HuH-7.5 (cell line): ENCODE data around the gene AVPR2.
A peak's percentile ranks its signal among the peaks of the same experiment; 100 is the strongest.

Experiments used
- DNase-seq: peaks from one replicate; pipeline ENCODE4 v3.0.0; 2011; ENCODE audit warnings: low spot score

Gene AVPR2

DNA sequence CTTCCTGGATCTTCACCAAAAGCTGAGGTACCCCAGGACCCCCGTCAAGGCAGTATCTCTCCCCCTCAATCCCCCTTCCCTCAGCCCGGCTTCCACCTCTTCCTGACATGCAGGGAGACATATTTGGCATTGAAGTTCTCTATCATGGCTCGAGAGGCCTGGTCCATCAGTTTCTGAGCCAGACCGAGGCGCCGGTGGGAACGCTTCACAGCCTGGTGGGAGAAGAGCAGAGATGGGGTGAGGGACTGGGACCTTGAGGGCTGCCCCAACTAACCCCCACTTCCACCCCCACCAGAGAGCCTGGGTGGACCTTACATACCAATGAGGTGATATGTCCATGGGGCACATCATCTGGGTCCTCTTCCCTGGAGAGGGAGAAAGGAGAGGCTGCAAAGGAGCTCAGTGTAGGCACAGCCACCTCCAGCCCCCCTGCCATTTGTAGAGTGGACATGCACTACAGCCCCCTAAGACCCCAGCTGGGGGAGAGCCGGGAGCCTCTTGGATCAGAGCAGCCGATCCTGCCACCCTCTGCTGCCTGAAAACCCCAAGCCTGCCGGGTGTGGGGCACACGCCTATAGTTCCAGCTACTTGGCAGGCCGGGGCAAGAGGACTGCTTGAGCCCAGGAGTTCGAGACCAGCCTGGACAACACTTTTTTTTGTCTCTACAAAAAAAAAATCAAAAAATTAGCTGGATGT lies 27.9 kb downstream of the AVPR2 start:
- DNase-seq = no peak

DNA sequence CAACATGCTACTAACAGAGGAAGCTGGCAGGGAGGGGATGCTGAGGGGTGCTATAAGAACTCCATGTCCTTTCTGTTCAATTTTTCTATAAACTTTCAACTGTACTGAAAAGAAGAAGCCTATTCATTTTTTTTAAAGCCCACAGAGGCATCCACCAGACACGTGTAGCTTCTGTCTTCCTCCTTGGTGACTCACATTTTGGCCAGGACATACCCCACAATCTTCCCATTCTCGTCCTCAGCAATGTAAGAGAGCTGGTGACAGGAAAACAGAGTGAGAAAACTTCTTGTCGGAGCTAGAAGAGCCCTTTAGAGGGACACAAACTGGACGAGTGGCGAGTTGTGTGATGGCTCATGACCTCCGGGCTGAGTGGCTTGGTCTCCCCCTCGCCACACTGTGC lies 29.3 kb downstream of the AVPR2 start:
- no peak for DNase-seq

DNA sequence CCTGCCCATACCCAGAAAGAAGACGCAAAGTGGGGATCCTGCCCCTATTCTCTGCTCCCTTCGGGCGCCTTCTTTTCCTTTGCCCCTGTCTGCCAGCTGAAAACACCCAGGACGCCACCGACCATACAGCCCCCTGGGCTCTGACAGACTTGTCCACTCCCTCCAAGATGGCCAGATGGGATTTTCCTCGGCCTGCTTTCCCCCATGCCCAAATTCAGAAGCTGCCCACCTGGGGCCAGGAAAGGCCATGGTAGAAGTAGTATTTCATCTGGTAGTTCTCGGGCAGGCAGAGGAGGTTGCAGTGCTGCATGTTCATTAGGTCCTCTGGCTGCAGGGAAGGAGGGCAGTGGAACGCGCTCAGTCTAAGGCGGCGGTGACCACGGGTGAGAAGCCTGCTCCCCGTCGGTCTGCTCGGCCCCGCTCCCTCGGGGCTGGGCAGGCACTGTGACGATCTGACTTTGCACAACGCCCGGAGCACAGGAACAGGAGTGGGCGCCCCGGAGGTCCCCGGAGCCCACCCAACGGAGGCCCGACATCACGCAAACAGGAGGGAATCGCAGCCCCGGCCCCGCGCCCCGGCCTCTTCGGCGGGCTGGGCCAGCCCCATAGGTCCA lies 29.8 kb downstream of the AVPR2 start:
- DNase-seq = no peak

DNA sequence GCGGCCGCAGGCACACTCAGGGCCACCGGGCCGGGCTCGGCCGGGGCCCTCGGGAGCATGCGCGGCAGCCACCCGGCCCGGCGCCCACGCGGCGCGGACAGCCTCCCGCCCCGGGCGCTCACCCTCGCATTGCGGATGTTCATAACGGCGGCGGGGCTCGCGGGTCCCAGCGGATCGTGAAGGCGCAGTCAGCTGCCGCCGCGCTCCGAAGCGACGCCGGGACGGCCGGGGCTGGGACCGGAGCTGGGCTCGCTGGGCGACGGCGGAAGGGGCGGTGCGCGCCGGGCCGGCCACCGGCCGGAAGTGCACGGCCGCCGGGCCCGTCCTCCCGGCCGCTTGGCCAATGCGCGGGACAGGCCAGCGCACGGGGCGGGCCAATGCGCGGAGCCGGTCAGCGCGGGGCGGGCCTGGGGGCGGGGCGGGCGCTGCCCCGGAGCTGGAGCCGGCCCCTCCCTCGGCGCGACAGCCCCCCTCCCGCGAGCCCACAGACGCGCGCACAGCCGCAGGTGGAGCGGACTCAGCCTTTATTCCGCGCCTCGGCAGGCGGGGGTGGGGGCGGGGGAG lies 30.4 kb downstream of the AVPR2 start, which contains the start of gene NAA10:
Gene NAA10, minus strand, starts transcription at position 276 of the 564 bp plus-strand sequence. Its CDS starts 133 bp downstream, at position 143.
- peak; percentile 82 for DNase-seq

DNA sequence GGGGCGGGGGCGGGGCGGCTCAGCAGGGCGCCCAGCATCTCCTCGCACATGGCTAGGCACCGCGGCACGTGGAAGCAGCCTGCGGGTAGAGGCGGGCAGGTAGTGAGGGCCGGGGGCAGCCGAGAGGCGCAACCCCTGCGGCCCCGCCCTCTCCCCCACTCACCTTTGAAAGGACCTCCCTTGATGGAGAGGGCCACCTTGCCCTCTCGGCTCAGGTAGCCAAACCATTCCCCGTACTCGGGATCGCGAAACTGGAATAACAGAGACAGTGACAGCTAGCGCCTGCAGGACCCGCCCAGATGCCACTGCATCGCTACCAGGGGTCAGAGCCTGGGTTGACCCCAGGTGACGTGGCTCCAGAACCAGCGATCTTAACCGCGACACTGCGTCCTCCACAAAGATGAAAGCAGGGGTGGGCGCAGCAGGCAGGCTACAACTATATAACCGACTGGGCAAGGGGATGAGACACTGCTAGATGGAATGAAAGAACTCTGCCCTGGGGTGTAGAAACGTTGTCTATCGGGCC lies 30.9 kb downstream of the AVPR2 start:
- DNase-seq = peak; percentile 52

DNA sequence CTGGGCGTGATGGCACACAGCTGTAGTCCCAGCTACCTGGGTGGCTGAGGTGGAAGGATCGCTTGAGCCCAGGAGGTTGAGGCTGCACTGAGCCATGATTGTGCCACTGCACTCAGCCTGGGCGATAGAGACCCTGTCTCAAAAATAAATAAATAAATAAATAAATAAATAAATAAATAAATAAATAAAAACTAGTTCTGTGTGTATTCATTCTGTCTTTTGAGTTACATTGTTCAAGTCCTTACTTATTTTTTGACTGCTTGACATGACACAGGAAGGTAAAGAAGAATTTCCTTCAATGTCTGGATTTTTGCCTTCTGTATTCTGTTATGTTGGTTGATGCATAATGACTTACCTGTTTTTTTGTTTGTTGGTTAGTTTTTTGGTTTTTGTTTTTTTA lies 32.6 kb downstream of the AVPR2 start:
- no peak for DNase-seq

DNA sequence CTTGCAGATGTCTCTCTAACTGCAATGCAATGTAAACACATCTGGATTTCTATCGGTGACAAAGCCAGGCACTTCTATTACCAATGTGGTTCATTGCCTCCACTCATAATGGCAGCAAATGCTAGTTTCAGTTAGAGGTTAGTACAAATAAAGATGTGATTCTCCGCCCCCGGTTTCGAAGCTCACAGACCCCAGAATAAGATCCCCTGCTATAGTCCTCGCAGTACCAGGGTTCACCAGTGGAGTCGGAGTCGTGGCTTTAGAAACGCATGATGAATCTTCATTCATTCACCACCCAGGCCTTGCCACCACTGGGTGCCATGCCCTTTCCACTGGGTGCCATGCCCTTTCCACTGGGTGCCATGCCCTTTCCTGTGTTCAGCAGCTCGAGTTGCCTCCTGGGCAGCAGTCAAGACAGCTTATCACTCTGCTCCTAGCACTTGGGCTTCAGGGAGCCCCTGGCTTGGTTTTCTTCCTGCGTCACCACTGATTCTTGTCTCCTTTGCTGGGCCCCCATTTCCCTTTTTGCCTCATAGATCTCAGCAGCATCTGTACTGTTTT lies 33.8 kb downstream of the AVPR2 start:
- no peak for DNase-seq

DNA sequence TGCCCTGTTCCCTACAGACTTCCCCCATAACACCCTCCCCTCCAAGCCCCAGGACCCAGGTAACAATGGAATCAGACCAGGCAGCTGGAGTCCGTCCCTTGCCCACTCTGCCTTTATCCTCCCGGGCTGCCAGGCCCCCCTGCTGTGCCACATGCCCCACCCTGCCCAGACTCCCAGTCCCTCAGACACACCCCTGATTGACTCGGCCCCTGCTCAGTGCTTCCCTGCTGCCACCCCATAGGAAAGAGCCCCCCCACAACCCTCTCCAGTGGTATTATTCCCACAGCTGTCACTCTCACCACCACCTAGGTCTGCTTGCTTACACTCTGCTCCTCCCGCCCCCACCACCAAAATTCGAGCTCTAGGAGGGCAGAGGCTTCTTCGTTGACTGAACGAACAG lies 35.1 kb downstream of the AVPR2 start:
- DNase-seq = no peak

DNA sequence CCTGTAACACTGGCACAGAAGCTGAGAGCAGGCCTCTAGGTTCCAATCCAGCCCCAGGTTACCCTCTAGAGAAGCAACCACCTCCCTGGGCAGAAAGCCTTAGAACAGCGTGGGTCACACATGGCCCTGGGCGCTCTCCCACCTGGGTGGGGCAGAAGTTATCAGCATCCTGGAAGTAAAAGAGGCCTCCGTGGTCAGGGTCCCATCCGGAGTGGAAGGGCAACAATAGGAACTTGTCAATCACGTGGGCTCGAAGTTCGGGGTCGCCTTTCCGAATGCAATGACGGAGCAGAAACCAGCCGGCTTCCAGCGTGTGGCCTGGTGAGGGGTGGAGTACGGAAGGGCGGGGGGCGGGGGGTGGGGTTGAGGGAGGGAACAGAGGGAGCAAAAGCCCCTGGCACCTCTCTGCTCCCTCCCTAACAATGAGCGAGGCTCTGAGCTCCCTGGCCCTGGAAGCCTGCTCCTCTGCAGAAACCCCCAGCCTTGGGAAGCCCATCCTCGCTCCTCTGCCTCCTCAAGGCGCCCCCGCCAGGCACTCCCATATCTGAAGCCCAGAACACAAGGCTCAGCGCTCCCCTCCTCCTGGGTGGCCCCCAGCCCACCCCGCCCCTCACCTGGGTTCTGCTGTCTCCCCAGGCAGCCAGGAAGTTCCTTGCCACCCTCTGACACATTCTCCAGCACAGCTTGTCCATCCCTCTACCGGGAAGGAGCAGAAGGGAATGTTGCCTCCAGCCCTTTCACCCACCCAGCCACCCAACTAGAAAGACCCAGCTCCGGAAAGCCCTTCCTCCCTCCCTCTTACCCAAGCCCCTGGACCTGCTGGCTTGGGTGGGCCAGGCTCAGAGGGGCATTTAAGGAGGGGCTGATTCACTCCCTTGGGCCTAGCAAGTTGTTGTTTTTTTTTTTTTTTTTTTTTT lies 37.1 kb downstream of the AVPR2 start:
- no peak for DNase-seq

DNA sequence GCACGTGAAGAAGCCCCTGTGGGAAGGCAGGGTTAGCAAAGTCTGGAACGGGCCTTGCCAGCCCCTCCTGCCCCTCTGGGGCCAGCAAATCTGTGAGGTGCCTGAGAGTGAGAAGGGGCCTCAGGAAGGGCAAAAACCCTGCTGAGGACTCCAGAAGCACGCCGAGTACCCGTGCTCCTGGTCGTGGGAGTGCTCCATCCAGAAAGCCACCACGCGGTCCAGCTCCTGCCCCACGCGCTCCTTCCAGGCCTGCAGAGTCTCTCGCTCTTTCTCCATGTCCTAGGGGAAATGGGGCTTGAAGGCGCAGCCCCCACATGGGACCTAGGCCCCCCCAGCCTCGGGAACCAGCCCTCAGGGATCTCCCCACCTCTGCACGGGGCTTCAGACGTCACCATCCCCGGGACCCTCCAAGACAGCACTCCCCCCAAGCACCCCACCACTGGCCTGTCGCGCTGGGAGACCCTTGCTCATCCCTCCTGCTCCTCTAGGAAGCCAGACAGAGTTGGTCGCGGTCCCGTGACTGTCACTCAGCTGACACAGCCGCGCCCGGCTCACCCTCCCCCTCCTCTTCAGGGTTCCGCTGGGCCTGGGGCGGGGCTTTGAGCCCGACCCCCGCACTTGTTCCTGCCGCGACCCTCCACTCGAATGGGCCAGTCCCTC lies 39.8 kb downstream of the AVPR2 start, which contains the start of gene RENBP:
Gene RENBP, minus strand, starts transcription at position 504 of the 660 bp plus-strand sequence. Its CDS starts 33 bp downstream, at position 471.
- no peak for DNase-seq

DNA sequence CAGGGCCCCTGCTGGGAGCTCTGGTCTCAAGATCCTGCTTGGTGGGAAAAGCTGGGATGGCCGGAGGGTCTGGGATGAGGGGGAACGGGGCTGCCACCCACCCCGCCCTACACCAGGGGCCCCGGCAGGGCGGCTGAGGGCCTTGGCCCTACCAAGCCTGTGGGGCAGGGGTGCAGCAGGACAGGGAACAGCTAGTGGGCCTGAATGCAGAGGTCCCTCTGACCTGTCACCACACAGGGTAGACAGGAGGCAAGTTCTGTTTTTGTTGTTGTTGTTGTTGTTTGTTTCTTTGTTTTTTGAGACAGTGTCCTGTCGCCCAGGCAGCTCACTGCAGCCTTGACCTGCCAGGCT lies 40.3 kb downstream of the AVPR2 start:
- no peak for DNase-seq

DNA sequence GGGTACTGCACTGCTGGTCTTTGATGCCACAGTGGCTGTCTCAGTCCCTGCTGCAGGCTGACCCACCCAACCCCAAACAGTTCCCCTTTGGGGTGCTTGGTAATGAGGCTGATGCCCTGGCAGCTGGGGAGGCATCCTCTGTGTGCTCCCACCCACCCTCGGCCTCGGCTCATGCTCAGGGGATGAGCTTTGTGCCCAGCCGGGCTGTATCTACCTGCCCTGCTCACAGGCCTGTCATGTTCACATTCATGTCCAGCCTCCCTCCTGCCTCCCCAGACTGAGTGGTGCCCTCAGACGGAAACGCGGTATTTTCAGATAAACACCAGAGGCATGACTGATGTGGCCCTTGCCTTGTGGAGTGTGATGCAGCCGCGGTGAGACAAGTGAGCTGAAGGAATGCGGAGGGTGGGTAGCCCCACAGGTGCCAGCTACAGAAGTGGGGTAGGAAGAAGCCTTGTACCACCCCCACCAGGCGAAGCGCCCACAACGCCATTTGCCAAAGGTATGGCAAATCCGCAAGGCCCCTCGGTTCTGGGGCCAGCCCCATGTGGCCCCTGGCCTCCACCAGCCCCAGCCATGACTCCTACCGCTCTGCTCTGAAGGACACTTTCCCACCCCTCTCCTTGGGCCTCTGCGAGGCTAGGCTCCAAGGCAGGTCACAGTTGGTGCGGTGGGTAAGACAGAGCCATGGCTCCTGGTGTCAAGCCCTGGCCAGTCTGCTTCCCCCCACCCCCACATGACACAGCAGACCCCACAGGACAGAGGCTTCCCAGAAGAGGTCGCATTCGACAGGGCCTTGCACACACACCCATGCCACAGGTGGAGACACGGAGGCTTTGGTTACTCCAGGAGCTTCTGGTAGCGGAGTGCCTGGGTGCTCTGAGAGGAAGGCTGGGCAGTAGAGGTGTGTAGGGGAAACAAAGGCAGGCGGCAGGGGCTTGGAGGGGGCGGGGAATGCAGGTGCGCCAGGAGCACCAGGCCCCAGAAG lies 41.8 kb downstream of the AVPR2 start:
- no peak for DNase-seq

DNA sequence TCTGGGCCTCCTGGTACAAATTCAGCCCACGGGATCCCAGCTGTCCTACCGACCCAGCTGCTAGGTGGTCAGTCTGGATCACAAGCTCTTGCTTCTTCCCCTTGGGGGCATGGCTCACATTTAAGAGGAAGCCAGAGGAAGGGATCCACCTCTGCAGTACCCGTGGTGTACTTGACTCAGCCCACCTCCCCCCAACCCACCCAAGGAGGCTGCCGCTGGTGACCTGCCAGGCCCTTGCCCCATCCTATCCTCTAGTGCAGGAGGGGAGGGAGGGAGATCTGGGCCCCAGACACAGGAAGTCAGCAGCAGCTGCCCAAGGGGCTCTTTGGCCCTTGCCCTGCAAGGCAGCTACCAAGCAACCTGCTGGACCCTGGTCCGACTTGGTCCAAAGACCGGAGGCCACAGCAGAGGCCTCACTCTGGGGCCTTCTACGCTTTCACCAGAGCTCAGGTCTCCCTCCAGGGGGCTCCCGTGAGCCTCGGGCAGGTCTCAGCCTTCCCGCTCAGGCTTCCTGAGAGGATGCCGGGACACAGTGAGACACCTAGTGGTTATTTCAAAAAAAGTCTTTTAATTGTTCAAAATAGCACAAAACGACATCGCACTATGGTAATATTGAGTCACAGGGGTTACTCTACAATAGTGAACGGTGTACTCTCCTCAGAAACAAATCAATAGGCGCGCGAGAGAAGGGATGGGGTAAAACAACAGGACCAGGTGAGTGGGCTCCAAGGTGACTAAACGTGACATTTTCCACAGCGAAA lies 42.7 kb downstream of the AVPR2 start:
- peak; percentile 68 for DNase-seq

DNA sequence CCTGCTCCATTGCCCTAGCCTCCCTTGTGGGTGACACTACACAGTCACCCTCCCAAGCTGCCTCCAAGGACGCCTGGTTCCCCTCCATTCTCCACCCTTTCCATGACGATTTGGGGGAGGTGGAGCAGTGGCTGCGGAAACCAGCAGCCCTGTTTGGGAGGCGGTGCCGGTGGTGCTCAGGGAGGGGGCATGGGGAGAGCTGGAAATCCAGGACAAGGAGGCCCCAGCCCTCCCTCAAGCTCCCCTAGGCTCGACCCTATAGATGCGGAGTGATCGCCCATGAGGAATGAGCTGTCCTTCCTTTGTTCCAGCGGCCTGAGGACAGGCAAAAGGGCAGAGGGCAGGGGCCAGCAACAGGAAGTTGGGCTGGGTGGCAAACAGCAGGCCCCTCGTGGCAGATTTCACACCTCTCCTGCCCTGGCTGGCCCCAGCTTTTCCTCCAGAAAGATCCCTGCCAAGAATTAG lies 43.6 kb downstream of the AVPR2 start:
- DNase-seq = no peak

DNA sequence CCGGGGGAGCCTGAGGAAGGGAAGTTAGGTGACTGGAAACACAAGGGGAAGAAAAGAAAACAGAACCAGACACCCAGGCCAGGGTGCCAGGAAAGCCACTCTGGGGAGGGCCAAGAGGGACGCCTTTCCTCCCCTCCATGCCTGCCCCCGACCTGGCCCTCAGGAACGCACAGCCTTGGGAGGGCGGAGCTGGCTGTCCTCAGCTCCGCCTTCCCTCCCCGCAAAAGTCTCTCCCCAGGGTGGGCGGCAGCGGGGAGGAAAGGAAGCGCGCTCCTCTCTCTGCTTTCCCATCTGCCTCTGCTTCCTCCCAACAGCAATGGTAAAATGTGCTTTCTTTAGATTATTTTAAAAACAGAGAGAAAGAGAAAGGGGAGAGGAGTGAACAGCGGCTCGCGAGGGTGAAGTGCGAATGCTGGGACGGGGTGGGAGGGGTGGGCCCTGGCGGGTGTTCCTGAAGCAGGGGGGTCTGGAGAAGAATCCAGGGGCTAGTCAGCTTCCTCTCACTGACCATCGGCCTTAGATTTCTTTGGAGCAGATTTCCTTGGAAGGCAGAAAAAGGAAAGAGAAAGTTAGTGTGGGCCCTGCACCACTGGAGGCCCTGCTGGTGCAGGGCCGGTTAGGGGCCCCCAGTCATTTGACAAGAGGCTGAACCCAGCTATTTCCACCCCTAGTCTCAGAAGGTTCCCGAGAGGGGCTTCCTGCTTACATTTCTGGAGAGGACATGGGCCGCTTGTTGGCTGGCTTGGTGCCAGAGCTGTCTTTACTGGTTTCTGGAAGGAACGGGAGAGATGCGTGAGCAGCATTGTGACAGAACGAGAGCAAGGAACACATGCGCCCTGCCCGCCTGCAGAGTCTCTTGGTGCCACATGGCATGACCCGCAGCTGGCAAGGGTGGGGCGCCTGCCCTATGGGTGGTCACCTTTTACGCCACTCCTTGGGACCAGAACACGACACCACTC lies 44.7 kb downstream of the AVPR2 start:
- no peak for DNase-seq

DNA sequence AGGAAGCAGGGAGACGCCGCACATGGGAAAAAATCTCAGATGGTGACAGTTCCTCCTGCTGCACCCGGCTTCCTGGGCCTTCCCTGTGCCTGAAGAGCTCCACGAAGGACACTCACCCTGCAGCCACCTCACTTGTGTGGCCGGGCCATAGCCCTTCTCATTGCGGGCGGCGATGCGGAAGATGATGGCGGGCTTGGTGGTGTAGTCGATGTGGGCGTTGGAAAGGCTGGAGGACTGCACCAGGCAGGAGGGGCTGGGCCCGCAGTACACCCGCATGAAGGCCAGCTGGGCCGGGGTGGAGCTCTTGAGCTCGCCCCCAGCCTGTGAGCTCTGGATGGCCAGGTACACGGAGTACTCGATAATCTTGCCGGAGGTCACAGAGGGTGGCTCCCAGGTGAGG lies 45.7 kb downstream of the AVPR2 start:
- no peak for DNase-seq

DNA sequence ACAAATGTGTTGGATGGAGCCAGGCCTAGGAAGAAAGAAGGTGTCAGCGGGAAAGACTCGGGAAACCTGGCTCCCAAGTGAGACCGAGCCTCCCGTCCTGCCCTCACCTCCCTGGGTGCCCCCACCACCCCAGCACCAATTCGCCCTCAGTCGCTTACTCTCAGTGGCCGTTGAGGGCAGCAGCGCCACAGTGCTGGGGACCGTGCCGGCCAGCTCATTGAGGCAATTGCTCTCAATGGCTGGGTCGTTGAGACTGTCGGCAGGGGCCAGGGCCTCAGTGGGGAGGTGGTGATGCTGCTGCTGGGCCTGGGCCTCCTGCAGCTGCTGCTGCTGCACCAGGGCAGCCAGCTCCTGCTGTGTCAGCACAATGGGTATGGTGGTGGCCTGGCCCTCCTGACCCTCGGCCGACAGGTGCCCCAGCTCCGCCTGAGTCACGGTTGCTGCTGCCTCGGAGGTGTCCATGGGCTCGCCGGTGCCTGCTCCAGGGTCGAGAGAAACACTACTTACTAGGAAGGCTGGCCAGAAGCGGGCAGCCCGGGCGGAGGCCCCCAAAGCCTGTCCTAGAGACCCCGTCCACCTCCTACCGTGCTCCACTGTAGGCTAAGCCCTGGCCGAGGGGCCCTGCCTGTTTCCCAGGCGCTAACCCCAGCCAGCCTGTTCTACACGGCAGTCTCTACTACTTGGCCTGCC lies 47.4 kb downstream of the AVPR2 start:
- no peak for DNase-seq
